ENCODE data around the gene PDE4D.

PDE4D gene

GRCh38 chr5:59620535-59621212, 272.9 kb downstream of the PDE4D start:
- H3K9me3 ChIP-seq (ENCODE audit: control insufficient read depth, low read length) = no peaks in the 10 kb centered on the region
- H3K4me3 ChIP-seq (ENCODE audit: low read length) = no peak overlapping the region
- peaks cover 31% of the 10 kb centered on the region for H3K4me1 ChIP-seq (ENCODE audit: control insufficient read depth, insufficient read depth, low read length)
- H3K27me3 ChIP-seq (ENCODE audit: control insufficient read depth, insufficient read depth, low read length) = no peaks in the 10 kb centered on the region
- H3K9ac ChIP-seq (ENCODE audit: low read length) = no peak overlapping the region
- H3K36me3 ChIP-seq (ENCODE audit: control insufficient read depth, insufficient read depth, low read length) = no peaks in the 10 kb centered on the region

GRCh38 chr5:59618644-59619043, 274.9 kb downstream of the PDE4D start:
- H3K4me3 ChIP-seq (ENCODE audit: low read length) = no peak overlapping the region
- H3K36me3 ChIP-seq (ENCODE audit: control insufficient read depth, insufficient read depth, low read length) = no peaks in the 10 kb centered on the region
- H3K9me3 ChIP-seq (ENCODE audit: control insufficient read depth, low read length) = no peaks in the 10 kb centered on the region
- no peaks in the 10 kb centered on the region for H3K27me3 ChIP-seq (ENCODE audit: control insufficient read depth, insufficient read depth, low read length)
- no peak overlapping the region for H3K9ac ChIP-seq (ENCODE audit: low read length)
- peaks cover 21% of the 10 kb centered on the region for H3K4me1 ChIP-seq (ENCODE audit: control insufficient read depth, insufficient read depth, low read length)

- Histone ChIP-seq H3K9me3 (ENCODE audit: control insufficient read depth, low read length) (no peaks in the 10 kb centered on the region), H3K4me3 (ENCODE audit: low read length) (no peak overlapping the region)
These were observed 276.2 kb downstream of the PDE4D start for GRCh38 chr5:59617186-59617771.

GRCh38 chr5:59616413-59616812, 277.1 kb downstream of the PDE4D start:
- H3K27me3 ChIP-seq (ENCODE audit: control insufficient read depth, insufficient read depth, low read length) = no peaks in the 10 kb centered on the region
- H3K9me3 ChIP-seq (ENCODE audit: control insufficient read depth, low read length) = no peaks in the 10 kb centered on the region
- H3K9ac ChIP-seq (ENCODE audit: low read length) = no peak overlapping the region
- H3K4me3 ChIP-seq (ENCODE audit: low read length) = no peak overlapping the region
- H3K36me3 ChIP-seq (ENCODE audit: control insufficient read depth, insufficient read depth, low read length) = no peaks in the 10 kb centered on the region
- H3K4me1 ChIP-seq (ENCODE audit: control insufficient read depth, insufficient read depth, low read length) = peaks cover 21% of the 10 kb centered on the region

More at GRCh38 chr5:59617186-59617771, 276.2 kb downstream of the PDE4D start:
- Histone ChIP-seq H3K27me3 (ENCODE audit: control insufficient read depth, insufficient read depth, low read length) (no peaks in the 10 kb centered on the region), H3K4me1 (ENCODE audit: control insufficient read depth, insufficient read depth, low read length) (peaks cover 21% of the 10 kb centered on the region), H3K9ac (ENCODE audit: low read length) (no peak overlapping the region), H3K36me3 (ENCODE audit: control insufficient read depth, insufficient read depth, low read length) (no peaks in the 10 kb centered on the region)

- Histone ChIP-seq H3K4me3 (ENCODE audit: low read length) (no peak overlapping the region), H3K27me3 (ENCODE audit: control insufficient read depth, insufficient read depth, low read length) (no peaks in the 10 kb centered on the region), H3K36me3 (ENCODE audit: control insufficient read depth, insufficient read depth, low read length) (no peaks in the 10 kb centered on the region), H3K9me3 (ENCODE audit: control insufficient read depth, low read length) (no peaks in the 10 kb centered on the region), H3K4me1 (ENCODE audit: control insufficient read depth, insufficient read depth, low read length) (peaks cover 21% of the 10 kb centered on the region), H3K9ac (ENCODE audit: low read length) (no peak overlapping the region)
These were observed 278.3 kb downstream of the PDE4D start for GRCh38 chr5:59615272-59615671.

GRCh38 chr5:59609501-59610265, 283.8 kb downstream of the PDE4D start:
- Histone ChIP-seq H3K4me1 (ENCODE audit: control insufficient read depth, insufficient read depth, low read length) (peaks cover 11% of the 10 kb centered on the region), H3K27me3 (ENCODE audit: control insufficient read depth, insufficient read depth, low read length) (no peaks in the 10 kb centered on the region), H3K9ac (ENCODE audit: low read length) (no peak overlapping the region), H3K4me3 (ENCODE audit: low read length) (no peak overlapping the region), H3K36me3 (ENCODE audit: control insufficient read depth, insufficient read depth, low read length) (no peaks in the 10 kb centered on the region), H3K9me3 (ENCODE audit: control insufficient read depth, low read length) (no peaks in the 10 kb centered on the region)

GRCh38 chr5:59608745-59609144, 284.8 kb downstream of the PDE4D start:
- H3K27me3 ChIP-seq (ENCODE audit: control insufficient read depth, insufficient read depth, low read length) = no peaks in the 10 kb centered on the region
- no peaks in the 10 kb centered on the region for H3K36me3 ChIP-seq (ENCODE audit: control insufficient read depth, insufficient read depth, low read length)
- H3K9ac ChIP-seq (ENCODE audit: low read length) = no peak overlapping the region
- H3K4me1 ChIP-seq (ENCODE audit: control insufficient read depth, insufficient read depth, low read length) = peaks cover 11% of the 10 kb centered on the region
- H3K9me3 ChIP-seq (ENCODE audit: control insufficient read depth, low read length) = no peaks in the 10 kb centered on the region
- no peak overlapping the region for H3K4me3 ChIP-seq (ENCODE audit: low read length)

- Histone ChIP-seq H3K4me3 (ENCODE audit: low read length) (no peak overlapping the region), H3K4me1 (ENCODE audit: control insufficient read depth, insufficient read depth, low read length) (peaks cover 11% of the 10 kb centered on the region), H3K9ac (ENCODE audit: low read length) (no peak overlapping the region), H3K27me3 (ENCODE audit: control insufficient read depth, insufficient read depth, low read length) (no peaks in the 10 kb centered on the region), H3K9me3 (ENCODE audit: control insufficient read depth, low read length) (no peaks in the 10 kb centered on the region), H3K36me3 (ENCODE audit: control insufficient read depth, insufficient read depth, low read length) (no peaks in the 10 kb centered on the region)
These were observed 286.3 kb downstream of the PDE4D start for GRCh38 chr5:59607138-59607765.

- no peak overlapping the region for H3K9ac ChIP-seq (ENCODE audit: low read length)
- H3K27me3 ChIP-seq (ENCODE audit: control insufficient read depth, insufficient read depth, low read length) = no peaks in the 10 kb centered on the region
- no peaks in the 10 kb centered on the region for H3K36me3 ChIP-seq (ENCODE audit: control insufficient read depth, insufficient read depth, low read length)
- H3K4me1 ChIP-seq (ENCODE audit: control insufficient read depth, insufficient read depth, low read length) = peaks cover 13% of the 10 kb centered on the region
- no peak overlapping the region for H3K4me3 ChIP-seq (ENCODE audit: low read length)
- H3K9me3 ChIP-seq (ENCODE audit: control insufficient read depth, low read length) = no peaks in the 10 kb centered on the region
These were observed 287.6 kb downstream of the PDE4D start for GRCh38 chr5:59605915-59606314.

- no peaks in the 10 kb centered on the region for H3K36me3 ChIP-seq (ENCODE audit: control insufficient read depth, insufficient read depth, low read length)
- no peaks in the 10 kb centered on the region for H3K27me3 ChIP-seq (ENCODE audit: control insufficient read depth, insufficient read depth, low read length)
- no peaks in the 10 kb centered on the region for H3K9me3 ChIP-seq (ENCODE audit: control insufficient read depth, low read length)
- peaks cover 10% of the 10 kb centered on the region for H3K4me1 ChIP-seq (ENCODE audit: control insufficient read depth, insufficient read depth, low read length)
- no peak overlapping the region for H3K9ac ChIP-seq (ENCODE audit: low read length)
- no peak overlapping the region for H3K4me3 ChIP-seq (ENCODE audit: low read length)
These were observed 289.4 kb downstream of the PDE4D start for GRCh38 chr5:59604111-59604510.

GRCh38 chr5:59600998-59601397, 292.5 kb downstream of the PDE4D start:
- H3K4me3 ChIP-seq (ENCODE audit: low read length) = no peak overlapping the region
- no peaks in the 10 kb centered on the region for H3K36me3 ChIP-seq (ENCODE audit: control insufficient read depth, insufficient read depth, low read length)
- H3K4me1 ChIP-seq (ENCODE audit: control insufficient read depth, insufficient read depth, low read length) = peaks cover 24% of the 10 kb centered on the region
- H3K27me3 ChIP-seq (ENCODE audit: control insufficient read depth, insufficient read depth, low read length) = no peaks in the 10 kb centered on the region
- no peak overlapping the region for H3K9ac ChIP-seq (ENCODE audit: low read length)
- no peaks in the 10 kb centered on the region for H3K9me3 ChIP-seq (ENCODE audit: control insufficient read depth, low read length)

- H3K4me1 ChIP-seq (ENCODE audit: control insufficient read depth, insufficient read depth, low read length) = peaks cover 24% of the 10 kb centered on the region
- H3K27me3 ChIP-seq (ENCODE audit: control insufficient read depth, insufficient read depth, low read length) = no peaks in the 10 kb centered on the region
- H3K9me3 ChIP-seq (ENCODE audit: control insufficient read depth, low read length) = no peaks in the 10 kb centered on the region
- H3K4me3 ChIP-seq (ENCODE audit: low read length) = no peak overlapping the region
- no peak overlapping the region for H3K9ac ChIP-seq (ENCODE audit: low read length)
- H3K36me3 ChIP-seq (ENCODE audit: control insufficient read depth, insufficient read depth, low read length) = no peaks in the 10 kb centered on the region
These were observed 293.4 kb downstream of the PDE4D start for GRCh38 chr5:59600153-59600552.

Measured in mucosa of stomach (tissue), 1 donor.